ENCODE data around the gene FAM186B.

GRCh38 chr12:49644620-49644994, 39.2 kb upstream of the FAM186B start:
- peak; percentile 89 to 95 (median 92) for TF ChIP-seq CTCF (IDR thresholded peaks at IDR 0.05 in 4 of 5, conservative IDR thresholded peaks at IDR 0.05 in 1 of 5)
- TF ChIP-seq POLR2A (IDR thresholded peaks at IDR 0.05) = no peak

All from gastrocnemius medialis (tissue), 4 donors.